NCI-H345 treated with DMSO at 0.1 percent for 48 hours (cell line): Measurements from ENCODE around the gene RNF144A.

Experiments
- DNase-seq: peaks from one replicate; lab custom pipeline; 2025; ENCODE audit not compliant: unreplicated experiment; lab: John Stamatoyannopoulos, UW

RNF144A gene

DNA sequence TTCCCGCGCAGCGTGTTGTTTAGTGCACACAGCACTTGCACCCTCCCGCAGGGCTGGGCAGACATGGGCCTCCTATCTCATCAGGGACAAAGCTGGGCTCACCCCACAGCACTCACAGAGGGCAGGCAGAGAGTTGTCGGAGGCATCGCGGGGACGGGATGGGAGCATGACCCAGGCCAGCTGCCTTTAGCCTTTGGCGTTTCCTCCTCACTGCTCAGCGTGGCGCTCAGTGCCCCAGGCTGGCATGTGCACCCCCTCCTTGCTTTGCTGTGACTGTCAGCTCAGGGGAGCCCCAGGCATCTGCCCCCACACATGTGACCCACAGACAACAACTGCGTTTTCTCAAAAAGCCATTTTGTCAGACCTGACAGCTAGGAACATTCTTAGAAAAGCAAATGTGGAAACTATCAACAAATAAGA lies 101.1 kb downstream of the RNF144A start:
- no peak for DNase-seq

DNA sequence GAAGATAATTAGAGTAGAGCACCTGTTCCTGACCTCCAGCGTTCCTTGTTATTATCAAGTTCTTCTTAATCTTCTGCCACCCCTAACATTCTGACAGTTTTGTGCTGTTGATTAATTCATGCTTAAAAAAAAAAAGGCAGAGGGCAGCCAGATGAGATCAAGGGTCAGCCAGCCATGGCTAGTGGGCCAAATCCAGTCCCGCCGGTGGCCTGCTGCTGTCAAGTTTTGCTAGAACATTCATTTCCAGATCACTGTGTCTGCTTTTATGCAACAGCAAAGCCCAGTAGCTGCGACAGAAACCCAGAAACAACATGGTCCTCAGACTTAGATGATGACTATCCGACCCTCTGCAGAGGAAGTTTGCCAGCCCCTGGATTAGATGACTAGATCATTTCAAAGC lies 101.6 kb downstream of the RNF144A start:
- DNase-seq = no peak

DNA sequence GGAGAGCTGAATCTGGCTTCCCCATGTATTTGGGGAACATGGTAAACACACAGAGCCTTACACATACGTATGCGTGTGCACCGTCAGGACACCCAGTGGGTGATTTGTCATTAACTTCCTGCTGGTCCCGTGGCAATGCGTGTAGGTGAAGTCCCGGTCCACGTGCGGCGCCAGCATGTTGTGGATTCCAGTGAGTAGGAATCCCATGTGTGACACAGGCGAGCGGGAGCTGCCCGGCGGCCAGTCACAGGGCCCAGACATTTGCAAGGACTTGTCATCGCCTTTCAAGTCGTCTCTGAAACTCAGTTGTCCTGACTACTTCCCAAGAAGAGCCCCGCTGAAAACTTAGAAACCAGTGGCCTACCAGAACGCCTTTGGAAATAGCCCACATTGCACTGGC lies 102.0 kb downstream of the RNF144A start:
- no peak for DNase-seq

DNA sequence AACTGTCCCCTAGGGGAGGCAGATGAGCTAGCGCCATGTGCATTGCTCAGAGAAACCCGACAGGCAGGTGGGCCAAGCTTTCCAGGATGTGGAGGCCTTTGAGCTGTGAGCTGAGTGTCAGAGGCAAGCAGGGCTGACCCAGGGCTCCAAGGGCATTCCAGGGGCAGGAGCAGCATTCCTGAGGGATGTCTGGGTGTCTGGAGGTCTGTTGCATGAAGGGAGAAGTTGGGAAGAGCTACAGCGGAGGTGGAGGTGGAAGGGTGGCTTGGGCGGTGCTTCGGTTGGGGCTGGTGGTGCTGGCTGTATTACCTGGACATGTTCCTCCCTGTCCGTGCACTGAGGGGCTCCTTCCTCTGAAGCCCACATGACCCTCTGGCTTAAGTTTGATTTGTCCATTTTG lies 102.8 kb downstream of the RNF144A start:
- DNase-seq = no peak

DNA sequence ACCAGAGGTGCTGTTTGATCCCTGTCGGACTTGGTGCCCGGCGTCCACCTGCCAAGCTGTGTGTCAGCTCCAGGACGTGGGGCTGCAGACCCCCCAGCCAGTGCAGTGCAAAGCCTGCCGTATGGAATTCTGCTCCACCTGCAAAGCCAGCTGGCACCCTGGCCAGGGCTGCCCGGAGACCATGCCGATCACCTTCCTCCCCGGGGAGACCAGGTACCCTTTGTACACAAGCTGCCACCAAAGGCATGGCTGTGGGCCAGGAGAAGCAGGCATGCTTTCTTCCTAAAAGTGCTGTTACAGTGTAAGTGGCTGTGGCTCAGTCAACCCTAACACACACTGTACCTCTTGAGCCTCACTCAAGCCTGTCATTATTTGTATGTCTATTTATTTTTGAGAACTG lies 103.3 kb downstream of the RNF144A start:
- DNase-seq = no peak

DNA sequence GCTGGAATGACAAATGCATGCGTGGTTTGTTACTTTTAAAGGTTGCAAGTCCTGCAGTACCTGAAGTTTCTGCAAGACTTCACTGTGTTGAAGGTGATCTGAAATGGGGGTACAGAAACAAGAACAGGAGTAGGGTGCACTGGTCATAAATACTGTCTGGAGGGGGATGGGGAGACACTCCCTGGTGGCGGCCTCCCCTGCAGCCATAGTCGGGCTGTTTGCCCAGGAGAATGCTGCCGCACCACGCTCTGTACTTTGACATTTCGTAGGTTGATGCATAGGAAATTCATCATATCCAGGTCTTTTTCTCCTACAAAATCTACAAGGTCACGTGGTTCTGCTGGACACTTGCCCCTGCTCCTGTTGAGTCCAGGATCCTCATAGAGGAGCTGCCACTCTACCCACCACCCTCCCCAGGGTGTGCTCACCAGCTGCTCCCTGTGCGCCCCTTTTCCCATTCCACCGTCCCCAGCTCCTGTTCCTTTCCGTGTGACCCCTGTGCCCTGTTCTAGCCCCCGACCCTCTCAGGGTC lies 103.8 kb downstream of the RNF144A start:
- DNase-seq = no peak

DNA sequence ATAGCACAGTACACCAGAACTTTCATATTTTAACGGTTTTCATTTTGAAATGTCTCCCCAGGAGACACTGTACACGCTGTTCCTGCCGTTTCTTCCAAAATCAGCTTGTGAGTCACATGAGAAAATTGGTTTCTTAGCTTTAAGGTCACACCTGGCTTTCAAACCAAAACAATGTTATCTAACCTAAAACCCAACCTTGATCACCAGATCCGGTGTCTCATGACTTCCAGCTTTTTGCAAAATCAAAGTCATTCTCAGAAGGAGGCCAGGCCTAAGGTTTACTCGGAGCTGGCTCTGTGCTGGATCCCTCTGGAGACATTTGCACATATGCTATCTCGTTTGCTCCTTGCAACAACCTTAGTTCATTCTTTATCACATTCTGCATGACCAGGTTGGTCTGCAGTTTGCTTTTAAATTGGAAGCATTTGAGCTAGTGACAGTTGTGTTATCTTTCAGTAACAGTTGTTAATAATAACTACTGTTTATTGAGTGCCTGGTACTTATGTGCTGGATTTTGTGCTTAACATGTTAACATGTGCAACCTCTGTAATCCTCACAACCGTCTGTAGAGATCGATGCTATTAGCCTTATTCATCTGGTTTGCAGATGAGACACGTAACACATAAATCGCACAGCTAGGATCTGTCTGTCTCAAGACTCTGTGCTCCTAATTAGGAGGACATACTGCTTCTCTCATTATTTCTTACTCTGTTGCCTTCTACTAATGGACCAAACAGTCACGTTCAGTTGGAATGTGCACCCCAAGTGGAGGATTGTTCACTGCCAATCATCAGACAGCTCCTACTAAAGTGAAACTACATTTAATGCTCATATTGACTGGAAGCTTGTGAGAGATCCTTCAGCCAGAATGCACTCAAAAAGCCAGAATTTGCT lies 105.5 kb downstream of the RNF144A start:
- DNase-seq = no peak

DNA sequence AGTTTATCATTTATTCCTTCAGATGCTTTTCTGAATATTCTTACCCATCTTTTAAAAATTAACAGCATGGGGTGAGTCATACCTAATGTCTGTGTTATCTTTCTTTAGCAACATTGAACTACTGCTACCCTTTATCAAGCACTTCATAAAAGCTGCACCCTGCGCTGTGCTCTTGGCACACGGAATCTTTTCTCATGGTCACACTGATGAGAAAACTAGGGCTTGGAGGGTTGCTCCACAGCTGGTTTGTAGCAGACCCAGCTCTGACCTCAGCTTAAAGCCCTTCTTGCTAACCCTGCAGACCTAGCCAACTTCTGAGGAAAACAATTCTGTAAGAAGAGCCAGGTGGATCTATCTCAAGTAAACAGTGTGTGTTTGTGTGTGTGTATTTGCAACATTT lies 106.3 kb downstream of the RNF144A start:
- no peak for DNase-seq

DNA sequence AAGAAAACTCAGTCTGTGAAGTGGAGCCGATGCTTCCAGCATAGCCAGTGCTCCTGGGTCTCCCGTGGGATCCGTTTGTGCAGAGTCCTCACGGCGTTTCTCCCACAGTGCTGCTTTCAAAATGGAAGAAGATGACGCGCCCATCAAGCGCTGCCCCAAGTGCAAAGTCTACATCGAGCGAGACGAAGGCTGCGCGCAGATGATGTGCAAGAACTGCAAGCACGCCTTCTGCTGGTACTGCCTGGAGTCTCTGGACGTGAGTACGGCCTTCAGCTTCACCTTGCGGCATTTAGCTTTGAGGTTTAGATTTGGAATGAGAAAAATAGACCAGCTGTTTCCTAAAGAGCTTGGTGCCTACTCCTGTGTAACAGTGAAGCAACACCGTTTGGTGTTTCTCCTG lies 107.0 kb downstream of the RNF144A start:
- no peak for DNase-seq

DNA sequence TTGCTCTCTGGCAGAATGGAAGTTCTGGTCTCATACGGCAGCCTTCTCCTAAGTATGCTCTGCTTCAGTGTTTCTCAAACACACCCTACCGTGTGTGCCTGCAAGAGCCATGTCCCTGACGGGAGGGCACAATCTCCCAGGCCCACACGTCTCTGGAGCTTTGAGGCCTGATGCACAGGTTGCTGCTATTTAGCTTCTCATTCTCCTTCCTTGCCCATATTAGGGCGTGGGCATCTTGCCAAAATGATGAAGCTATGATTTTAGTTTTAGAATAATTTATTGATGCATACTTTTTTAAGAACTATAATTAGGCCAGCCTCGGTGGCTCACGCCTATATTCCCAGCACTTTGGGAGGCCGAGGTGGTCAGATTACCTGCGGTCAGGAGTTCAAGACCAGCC lies 107.9 kb downstream of the RNF144A start:
- no peak for DNase-seq

DNA sequence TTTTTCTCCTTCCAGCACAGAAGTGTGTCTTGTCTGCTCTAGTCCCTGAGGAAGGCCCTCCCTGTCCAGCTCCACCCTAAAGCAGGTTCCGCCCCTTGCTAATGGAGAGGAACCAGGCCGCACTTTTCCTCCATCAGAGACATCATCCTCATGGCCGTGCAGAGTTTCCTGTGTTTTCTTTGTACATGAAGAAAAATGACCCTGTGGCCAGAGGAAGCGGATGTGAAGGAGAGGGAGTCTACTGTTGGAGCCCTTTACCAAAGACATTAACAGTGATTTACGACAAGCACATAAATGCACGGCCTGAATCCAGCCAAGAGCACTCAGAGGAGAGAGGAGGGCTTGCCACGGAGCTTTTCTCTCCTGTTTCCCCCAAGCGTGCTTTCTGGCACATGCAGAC lies 109.5 kb downstream of the RNF144A start:
- DNase-seq = no peak

DNA sequence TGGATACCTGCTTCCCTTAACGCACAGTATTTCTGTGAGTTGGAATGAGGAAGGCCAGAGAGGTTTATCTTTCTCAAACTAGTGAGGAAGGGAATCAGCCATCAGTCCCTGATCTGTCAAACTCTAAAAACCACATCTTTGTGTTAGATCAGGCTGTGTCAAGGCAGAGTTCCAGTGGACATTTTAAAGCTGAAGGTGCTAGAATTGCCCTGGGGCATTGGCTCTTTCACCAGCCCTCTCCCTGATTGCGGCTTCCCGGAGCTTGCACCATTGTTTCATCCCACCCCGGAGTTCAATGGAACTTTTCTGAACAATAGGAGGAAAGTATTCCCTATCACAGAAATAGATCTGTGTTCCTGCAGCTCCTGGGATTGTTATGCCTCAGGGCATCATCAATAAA lies 110.2 kb downstream of the RNF144A start:
- DNase-seq = no peak

DNA sequence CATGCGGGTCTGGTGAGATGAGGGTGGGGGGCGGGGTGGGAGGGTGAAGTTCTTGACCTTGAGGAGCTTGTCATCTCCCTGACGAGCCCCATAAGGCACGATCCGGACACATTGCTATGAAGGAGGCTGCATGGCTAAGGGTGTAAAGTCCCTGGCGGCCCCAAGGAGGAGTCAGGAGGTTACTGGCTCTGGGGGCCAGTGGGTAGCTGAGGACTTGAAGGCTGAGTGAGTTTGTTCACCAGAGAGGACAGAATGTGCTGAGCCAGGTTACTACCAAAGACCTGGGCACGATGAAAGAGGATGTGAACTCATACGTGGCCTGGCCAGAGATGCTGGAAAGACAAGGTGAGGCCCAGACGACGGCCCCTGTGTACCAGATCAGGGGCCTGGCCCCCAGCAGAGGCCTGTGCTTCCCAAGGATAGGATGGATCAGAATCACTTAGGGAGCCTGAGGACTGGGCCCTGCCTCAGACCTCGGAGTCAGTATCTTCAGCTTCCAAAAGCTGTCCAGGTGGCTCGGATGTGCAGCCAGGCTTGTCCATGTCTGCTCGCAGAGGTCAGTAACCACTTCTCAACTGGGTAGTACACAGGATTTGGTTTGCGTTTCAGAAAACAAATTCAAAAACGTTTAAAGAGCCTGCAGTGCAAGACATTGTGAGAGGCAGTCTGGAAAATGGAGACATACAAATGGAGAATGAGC lies 110.9 kb downstream of the RNF144A start:
- DNase-seq = no peak

DNA sequence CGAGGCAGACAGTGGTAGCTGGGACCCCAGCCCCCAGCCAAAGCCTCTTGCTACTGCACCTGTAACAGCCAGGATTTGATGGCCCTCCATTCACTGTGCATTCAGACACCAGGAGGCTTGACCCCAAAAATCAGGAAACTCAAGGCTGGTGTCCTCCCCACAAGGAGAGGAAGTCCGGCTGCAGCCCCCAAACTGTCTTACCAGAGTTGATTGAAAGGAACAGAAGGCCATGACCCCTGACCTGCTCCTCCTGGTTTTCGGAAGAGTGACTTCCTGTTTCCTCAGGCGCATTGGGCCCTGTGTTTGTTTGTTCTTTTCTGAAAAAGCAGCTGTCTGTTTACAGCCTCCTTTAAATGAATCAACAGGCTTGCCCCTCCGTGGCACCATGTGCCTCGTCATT lies 111.6 kb downstream of the RNF144A start:
- DNase-seq = no peak

DNA sequence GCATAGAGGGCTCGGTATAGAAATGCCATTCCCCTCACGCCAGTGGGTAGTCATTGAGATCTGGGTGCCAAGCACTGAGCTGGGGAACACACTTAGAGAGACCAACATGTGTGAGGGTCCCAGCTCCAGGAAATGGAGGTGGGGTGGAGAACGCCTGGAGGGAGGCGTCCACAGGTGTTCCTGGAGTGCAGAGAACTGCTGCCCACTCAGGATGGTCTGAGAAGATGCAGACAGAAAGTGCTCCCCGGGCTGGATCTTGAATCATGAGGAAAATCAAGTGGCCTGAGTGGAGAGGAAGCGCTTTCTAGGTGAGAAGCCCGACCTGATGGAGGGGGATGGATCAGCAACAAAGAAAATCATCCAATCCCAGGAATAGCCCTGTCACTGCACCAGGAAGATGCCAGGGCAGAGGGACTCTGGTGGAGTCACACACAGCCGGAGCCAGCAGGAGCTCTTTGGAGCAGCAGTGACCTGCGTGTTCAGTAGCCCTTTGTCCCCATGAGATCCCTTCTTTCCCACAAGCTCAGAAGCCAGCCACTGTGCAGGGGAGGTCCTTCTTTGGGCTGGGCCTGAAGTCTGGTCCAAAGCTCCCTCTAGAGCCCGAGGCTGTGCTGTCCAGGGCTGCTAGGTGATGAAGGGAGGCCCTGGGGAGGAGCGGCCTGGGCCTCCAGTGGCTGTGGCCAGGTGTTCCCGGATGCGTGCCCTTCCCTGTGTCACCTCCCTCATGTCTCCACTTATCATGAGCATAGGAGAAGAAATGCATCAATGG lies 112.3 kb downstream of the RNF144A start:
- DNase-seq = no peak

DNA sequence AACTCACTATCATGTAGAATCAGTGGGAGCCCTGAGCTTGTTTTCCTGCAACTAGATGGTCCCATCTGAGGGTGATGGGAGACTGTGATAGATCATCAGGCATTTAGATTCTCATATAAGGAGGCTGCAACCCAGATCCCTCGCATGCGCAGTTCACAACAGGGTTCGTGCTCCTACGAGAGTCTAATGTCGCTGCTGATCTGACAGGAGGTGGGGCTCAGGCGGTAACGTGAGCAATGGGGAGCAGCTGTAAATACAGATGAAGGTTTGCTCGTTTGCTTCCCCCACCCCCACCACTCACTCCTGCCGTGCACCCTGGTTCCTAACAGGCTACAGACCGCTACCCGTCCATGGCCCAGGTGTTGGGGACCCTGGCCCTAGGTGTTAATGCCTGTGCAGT lies 113.6 kb downstream of the RNF144A start:
- no peak for DNase-seq

DNA sequence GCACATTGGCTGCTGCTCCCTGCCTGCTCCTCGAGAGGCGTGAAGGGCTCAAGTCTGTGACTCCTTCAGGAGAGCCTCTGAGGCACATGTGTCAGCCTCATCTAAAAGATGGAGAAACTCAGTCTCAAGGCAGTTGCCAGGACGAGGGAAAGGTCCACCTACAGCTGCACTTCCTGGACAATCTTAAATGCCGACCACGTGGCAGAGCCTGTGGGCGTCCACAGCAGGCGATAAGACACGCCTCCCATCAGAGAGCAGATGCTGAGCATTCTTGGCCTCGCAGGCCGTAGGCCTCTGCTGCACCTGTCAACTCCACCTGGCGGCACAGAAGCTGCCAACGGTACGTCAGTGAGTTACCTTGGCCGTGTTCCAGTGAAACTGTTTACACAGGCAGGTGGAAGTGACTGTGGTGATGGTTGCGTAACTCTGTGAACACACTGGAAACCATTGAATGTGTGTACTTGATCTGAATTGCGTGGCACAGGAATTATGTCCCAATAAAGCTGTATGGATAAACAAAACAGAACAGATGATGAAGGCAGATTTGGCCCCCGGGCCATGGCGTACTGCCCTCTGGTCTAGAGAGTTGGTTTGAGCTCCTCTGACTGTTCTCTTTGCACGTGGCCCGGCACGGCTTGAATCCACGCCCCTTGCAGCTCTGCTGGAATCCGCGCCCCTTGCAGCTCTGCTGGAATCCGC lies 114.5 kb downstream of the RNF144A start:
- peak; percentile 99 for DNase-seq

DNA sequence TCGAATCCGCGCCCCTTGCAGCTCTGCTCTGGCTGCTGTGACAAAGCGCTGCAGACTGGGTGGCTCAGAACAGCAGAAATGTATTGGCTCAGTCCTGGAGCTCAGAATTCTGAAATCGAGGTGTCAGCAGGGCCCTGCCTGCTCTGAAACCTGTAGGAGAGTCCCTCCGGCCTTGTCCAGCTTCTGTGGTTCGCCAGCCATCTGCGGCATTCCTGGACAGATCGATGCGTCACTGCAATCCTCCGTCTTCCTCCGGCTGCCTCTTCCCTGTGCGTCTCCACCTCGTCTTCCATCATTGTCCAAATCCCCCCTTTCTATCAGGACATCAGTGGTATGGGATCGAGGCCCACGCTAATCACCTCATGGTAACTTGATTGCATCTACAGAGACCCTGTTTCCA lies 115.2 kb downstream of the RNF144A start:
- DNase-seq = no peak

DNA sequence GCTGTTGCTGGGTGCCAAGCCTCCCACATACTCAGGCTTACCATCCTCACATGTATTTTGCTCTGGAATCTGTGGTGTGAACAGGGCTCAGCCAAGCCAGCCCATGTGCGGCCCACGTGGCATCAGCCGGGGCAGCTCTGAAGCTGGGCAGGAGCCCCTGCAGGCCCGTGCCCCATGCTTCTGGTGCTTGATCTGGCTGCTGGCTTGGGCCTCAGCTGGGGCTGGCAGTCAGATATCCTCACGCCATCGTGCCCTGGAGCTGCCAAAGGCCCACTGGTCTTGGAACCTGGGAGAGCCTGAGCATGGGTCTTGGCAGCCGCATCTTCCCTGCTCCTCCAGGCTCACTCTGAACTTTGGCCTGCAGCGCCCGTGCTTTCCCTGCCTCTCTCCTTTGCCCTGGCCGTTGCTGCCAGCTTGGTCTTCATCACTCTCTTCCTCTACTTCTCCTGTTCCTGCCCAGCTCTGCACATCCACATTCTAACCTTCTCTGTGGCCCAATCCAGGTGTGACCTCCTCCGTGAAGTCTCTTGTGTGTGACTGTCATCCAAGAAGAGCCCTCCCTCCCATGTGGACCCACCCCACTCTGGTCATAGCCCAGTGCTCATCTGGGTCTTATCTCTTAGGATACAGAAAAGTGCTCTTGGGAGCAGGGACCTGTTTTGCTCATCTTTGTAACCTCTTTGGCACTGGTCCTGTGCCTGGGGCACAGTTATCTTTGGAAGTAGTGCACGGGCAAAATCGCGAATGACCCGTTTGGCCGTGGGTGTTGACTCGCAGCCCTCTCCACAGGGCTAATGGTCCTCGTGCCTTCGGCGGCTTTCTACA lies 116.1 kb downstream of the RNF144A start:
- no peak for DNase-seq

DNA sequence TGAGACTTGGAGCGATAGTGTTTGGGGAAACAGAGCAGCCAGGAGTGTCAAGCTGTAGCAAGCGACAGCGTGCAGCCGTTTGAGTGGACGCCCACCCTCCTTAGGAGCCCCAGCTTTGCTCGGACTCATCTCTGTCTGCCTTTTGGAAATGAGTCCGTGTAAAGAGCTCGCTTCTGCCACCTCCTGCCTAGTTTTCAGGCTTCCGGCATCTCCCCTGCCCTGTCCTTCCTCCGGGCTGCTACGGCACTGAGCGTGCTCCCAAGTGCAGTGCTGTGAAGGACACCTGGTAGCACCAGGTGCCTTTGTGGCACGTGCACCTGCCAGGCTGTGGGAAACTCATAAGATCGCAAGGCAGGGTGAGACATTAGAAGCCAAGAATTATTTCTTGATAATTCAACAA lies 117.1 kb downstream of the RNF144A start:
- no peak for DNase-seq
